ENCODE data around the gene COL27A1. TPM values are rescaled to one million over a fixed set of nuclear protein-coding genes. Genes with fewer than 3 reads are reported as not detected.
A peak's percentile ranks its signal among the peaks of the same experiment; 100 is the strongest.

COL27A1 gene
- total RNA-seq, 1 donor from 2014 or later: 61.4 TPM

DNA sequence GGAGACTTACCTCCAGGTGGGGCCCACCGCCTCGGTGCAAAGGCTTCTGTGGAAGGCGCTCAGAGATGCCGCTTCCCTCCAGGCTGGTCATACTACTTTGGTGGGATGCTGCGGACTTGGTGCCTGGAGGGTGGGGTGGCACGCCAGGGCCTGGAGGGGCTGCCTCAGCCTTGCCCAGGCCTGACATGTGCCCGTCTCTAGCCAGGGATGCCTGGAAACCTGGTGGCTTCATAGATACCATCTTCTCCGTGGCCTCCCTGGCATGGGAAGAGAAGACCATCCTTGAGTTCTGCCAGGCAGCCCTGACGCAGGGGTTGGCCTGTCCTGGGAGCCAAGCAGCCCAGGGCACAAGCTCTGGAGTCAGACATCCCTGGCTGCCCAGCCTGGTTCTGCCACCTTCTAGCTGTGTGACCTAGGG is 202.6 kb downstream of the COL27A1 start:
- no peaks in the 10 kb centered on the region for H3K9me3 Mint-ChIP-seq (ENCODE audit: unreplicated experiment)
- no peak overlapping the region for H3K27ac Mint-ChIP-seq (ENCODE audit: unreplicated experiment)
- H3K4me1 Mint-ChIP-seq (ENCODE audit: unreplicated experiment): no peaks in the 10 kb centered on the region
- TF ChIP-seq, protein P1, sequence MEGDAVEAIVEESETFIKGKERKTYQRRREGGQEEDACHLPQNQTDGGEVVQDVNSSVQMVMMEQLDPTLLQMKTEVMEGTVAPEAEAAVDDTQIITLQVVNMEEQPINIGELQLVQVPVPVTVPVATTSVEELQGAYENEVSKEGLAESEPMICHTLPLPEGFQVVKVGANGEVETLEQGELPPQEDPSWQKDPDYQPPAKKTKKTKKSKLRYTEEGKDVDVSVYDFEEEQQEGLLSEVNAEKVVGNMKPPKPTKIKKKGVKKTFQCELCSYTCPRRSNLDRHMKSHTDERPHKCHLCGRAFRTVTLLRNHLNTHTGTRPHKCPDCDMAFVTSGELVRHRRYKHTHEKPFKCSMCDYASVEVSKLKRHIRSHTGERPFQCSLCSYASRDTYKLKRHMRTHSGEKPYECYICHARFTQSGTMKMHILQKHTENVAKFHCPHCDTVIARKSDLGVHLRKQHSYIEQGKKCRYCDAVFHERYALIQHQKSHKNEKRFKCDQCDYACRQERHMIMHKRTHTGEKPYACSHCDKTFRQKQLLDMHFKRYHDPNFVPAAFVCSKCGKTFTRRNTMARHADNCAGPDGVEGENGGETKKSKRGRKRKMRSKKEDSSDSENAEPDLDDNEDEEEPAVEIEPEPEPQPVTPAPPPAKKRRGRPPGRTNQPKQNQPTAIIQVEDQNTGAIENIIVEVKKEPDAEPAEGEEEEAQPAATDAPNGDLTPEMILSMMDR (IDR thresholded peaks at IDR 0.05; ENCODE audit: unreplicated experiment): no peak
- H3K36me3 Mint-ChIP-seq (ENCODE audit: low read depth, unreplicated experiment): peaks cover 45% of the 10 kb centered on the region
- DNase-seq (ENCODE audit: low spot score): no peak
- H3K4me3 Mint-ChIP-seq (ENCODE audit: unreplicated experiment): no peak overlapping the region
- peaks cover 5% of the 10 kb centered on the region for H3K27me3 Mint-ChIP-seq (ENCODE audit: unreplicated experiment)

DNA sequence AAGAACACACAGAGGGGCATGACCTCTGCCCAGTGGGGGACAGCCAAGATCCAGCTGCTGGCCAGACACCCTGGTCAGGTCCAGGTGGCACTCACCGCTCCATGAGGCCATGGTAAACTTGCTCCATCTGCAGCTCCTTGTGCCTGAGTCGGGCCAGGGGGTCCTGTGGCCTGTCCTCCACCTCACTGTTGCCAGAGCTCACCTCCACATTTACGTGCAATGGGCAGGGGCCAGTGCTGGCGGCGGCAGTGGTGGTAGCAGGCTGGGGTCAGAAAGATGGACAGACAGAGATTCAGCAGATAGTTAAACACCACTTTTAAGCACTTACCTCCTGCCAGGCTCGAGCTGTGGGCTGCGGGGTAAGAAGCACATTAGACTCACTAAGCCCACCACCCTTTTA is 204.5 kb downstream of the COL27A1 start:
- H3K4me3 Mint-ChIP-seq (ENCODE audit: unreplicated experiment): peak overlapping the region; percentile 47
- DNase-seq (ENCODE audit: low spot score): no peak
- H3K27me3 Mint-ChIP-seq (ENCODE audit: unreplicated experiment): peaks cover 7% of the 10 kb centered on the region
- H3K27ac Mint-ChIP-seq (ENCODE audit: unreplicated experiment): no peak overlapping the region
- H3K36me3 Mint-ChIP-seq (ENCODE audit: low read depth, unreplicated experiment): peaks cover 59% of the 10 kb centered on the region
- H3K9me3 Mint-ChIP-seq (ENCODE audit: unreplicated experiment): no peaks in the 10 kb centered on the region
- TF ChIP-seq, protein P1 (IDR thresholded peaks at IDR 0.05; ENCODE audit: unreplicated experiment): no peak
- no peaks in the 10 kb centered on the region for H3K4me1 Mint-ChIP-seq (ENCODE audit: unreplicated experiment)

DNA sequence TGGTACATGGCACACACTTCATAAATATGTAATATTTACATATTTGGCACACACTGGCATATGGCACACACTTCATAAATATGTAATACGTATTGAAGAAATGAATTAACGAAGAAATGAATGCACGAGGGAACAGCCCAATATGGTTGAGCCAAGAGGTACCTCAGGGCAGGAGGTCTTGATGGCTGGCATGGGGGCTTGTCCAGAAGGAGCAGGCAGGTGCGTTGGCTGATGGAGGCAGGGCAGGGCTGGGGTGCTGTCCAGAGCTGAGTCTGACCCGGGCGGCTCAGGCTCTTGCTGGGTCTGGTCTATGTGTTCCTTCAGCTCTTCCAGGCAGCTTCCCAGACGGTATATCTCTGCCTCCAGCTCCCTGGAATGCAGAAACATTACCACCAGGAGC is 206.2 kb downstream of the COL27A1 start:
- peak overlapping the region; percentile 49 for H3K4me3 Mint-ChIP-seq (ENCODE audit: unreplicated experiment)
- peaks cover 3% of the 10 kb centered on the region for H3K4me1 Mint-ChIP-seq (ENCODE audit: unreplicated experiment)
- TF ChIP-seq, protein P1 (IDR thresholded peaks at IDR 0.05; ENCODE audit: unreplicated experiment): no peak
- H3K27me3 Mint-ChIP-seq (ENCODE audit: unreplicated experiment): peaks cover 7% of the 10 kb centered on the region
- H3K27ac Mint-ChIP-seq (ENCODE audit: unreplicated experiment): no peak overlapping the region
- no peaks in the 10 kb centered on the region for H3K9me3 Mint-ChIP-seq (ENCODE audit: unreplicated experiment)
- peaks cover 54% of the 10 kb centered on the region for H3K36me3 Mint-ChIP-seq (ENCODE audit: low read depth, unreplicated experiment)
- no peak for DNase-seq (ENCODE audit: low spot score)

Small RNAs within 50 kb of the gene (microRNA-seq; reads per million reads assigned to microRNA genes)
- gene MIR455 (ENCODE audit: unreplicated experiment): 3,310 reads per million, percentile 97 among the genes with 10 or more reads in this experiment

Other genes with a start within 250 kb of the COL27A1 start
- not detected for gene AMBP, start 77.2 kb upstream of the COL27A1 start, total RNA-seq (ENCODE audit: unreplicated experiment)
- 0.26 TPM for gene KIF12, start 56.2 kb upstream of the COL27A1 start, total RNA-seq (ENCODE audit: unreplicated experiment)
- gene ORM1, start 167.6 kb downstream of the COL27A1 start, total RNA-seq (ENCODE audit: unreplicated experiment): not detected
- not detected for gene ORM2, start 174.3 kb downstream of the COL27A1 start, total RNA-seq (ENCODE audit: unreplicated experiment)
- 79.1 TPM for gene AKNA, start 232.4 kb downstream of the COL27A1 start, total RNA-seq (ENCODE audit: unreplicated experiment)

Measured in endothelial cell (in vitro differentiated cells).